Midbrain (tissue), 1 donor: Measurements from ENCODE around the gene ST8SIA6.
A peak's percentile ranks its signal among the peaks of the same experiment; 100 is the strongest.
"Not testable (repeated sequence)": the region's sequence is repeated elsewhere in the genome, so short reads cannot be mapped to it uniquely, and the experiment has no call there.

Source experiments
- DNase-seq: peaks from one replicate; lab custom pipeline; 2025; lab: John Stamatoyannopoulos, UW

ST8SIA6 gene

GRCh38 chr10:17457083-17457482, 2.7 kb upstream of the ST8SIA6 start:
- DNase-seq = no peak

- no peak for DNase-seq
These were observed 1.7 kb upstream of the ST8SIA6 start for GRCh38 chr10:17456032-17456548.

GRCh38 chr10:17455015-17455520, 673 bp upstream of the ST8SIA6 start:
- no peak for DNase-seq

GRCh38 chr10:17453373-17454091, 863 bp downstream of the ST8SIA6 start:
- DNase-seq = no peak

GRCh38 chr10:17453035-17453372, 1.4 kb downstream of the ST8SIA6 start:
- no peak for DNase-seq

- no peak for DNase-seq
These were observed 2.1 kb downstream of the ST8SIA6 start for GRCh38 chr10:17452060-17452841.

GRCh38 chr10:17450024-17450423, 4.4 kb downstream of the ST8SIA6 start:
- no peak for DNase-seq

GRCh38 chr10:17445400-17445998, 8.9 kb downstream of the ST8SIA6 start:
- no peak for DNase-seq

GRCh38 chr10:17444388-17444714, 10.0 kb downstream of the ST8SIA6 start:
- DNase-seq = no peak

GRCh38 chr10:17443707-17444387, 10.5 kb downstream of the ST8SIA6 start:
- DNase-seq = no peak

- DNase-seq = no peak
These were observed 15.8 kb downstream of the ST8SIA6 start for GRCh38 chr10:17438583-17438982.

- not testable (repeated sequence) for DNase-seq
These were observed 17.8 kb downstream of the ST8SIA6 start for GRCh38 chr10:17436578-17436977.

GRCh38 chr10:17435953-17436352, 18.4 kb downstream of the ST8SIA6 start:
- no peak for DNase-seq

GRCh38 chr10:17435187-17435586, 19.2 kb downstream of the ST8SIA6 start:
- no peak for DNase-seq

GRCh38 chr10:17432723-17433122, 21.7 kb downstream of the ST8SIA6 start:
- no peak for DNase-seq

- no peak for DNase-seq
These were observed 22.5 kb downstream of the ST8SIA6 start for GRCh38 chr10:17431871-17432311.

GRCh38 chr10:17430647-17431355, 23.6 kb downstream of the ST8SIA6 start:
- DNase-seq = peak; percentile 56

- no peak for DNase-seq
These were observed 24.9 kb downstream of the ST8SIA6 start for GRCh38 chr10:17429490-17429889.

- DNase-seq = no peak
These were observed 25.9 kb downstream of the ST8SIA6 start for GRCh38 chr10:17428351-17429097.

GRCh38 chr10:17427666-17428350, 26.6 kb downstream of the ST8SIA6 start:
- DNase-seq = no peak
